Natural killer cell (primary cell): Measurements from ENCODE around the gene PC. TPM values are rescaled to one million over a fixed set of nuclear protein-coding genes. Genes with fewer than 3 reads are reported as not detected.

Source experiments
- ATAC-seq, 3 donors: fragments of 150-1000 bp in 2 of 3; fragments of 200-7000 bp in 1 of 3; cut with Tn5 transposase; 1 replicate in 1 of 3; 2 replicates in 2 of 3; pipeline ENCODE4 v1.10.0; 2021; ENCODE audit warnings: mild to moderate bottlenecking in 2 of 3, moderate library complexity in 2 of 3
- DNase-seq, 2 donors: peaks; one replicate each; pipeline versions ENCODE4 v3.0.0 to v3.0.0-alpha.2; 2013 to 2021; ENCODE audit warnings: mixed read lengths in 1 of 2
- H3K27ac ChIP-seq: one replicate; pipeline ENCODE4 v1.5.1; 2013; ENCODE audit warnings: mild to moderate bottlenecking, low read length
- H3K27me3 ChIP-seq: one replicate; pipeline ENCODE4 v1.6.1; 2013; ENCODE audit warnings: low read length; ENCODE audit not compliant: control insufficient read depth, insufficient read depth
- H3K36me3 ChIP-seq: one replicate; pipeline ENCODE4 v1.6.1; 2013; ENCODE audit warnings: low read length; ENCODE audit not compliant: control insufficient read depth, insufficient read depth
- H3K4me1 ChIP-seq: one replicate; pipeline ENCODE4 v1.6.1; 2013; ENCODE audit warnings: low read length; ENCODE audit not compliant: control insufficient read depth, insufficient read depth
- H3K4me3 ChIP-seq: one replicate; pipeline ENCODE4 v1.5.1; 2013; ENCODE audit warnings: low read length
- H3K9me3 ChIP-seq: one replicate; pipeline ENCODE4 v1.6.1; 2013; ENCODE audit warnings: low read length; ENCODE audit not compliant: control insufficient read depth, insufficient read depth
- H3K27ac Mint-ChIP-seq, 2 donors: one replicate each; pipeline ENCODE4 v1.8.0; 2022; ENCODE audit warnings: mild to moderate bottlenecking in 2 of 2, mixed read lengths in 2 of 2, moderate library complexity in 1 of 2
- H3K27me3 Mint-ChIP-seq, 2 donors: one replicate each; pipeline ENCODE4 v1.8.0; 2022; ENCODE audit warnings: low read depth in 2 of 2, mixed read lengths in 2 of 2
- H3K36me3 Mint-ChIP-seq: one replicate; pipeline ENCODE4 v1.8.0; 2022; ENCODE audit warnings: mixed read lengths
- H3K4me1 Mint-ChIP-seq, 2 donors: one replicate each; pipeline ENCODE4 v1.8.0; 2022; ENCODE audit warnings: mixed read lengths in 2 of 2
- H3K4me3 Mint-ChIP-seq: one replicate; pipeline ENCODE4 v1.8.0; 2022; ENCODE audit warnings: mild to moderate bottlenecking, moderate library complexity, mixed read lengths
- H3K9me3 Mint-ChIP-seq, 2 donors: one replicate each; pipeline ENCODE4 v1.8.0; 2022; ENCODE audit warnings: mixed read lengths in 2 of 2
- WGBS: methylation state at CpG from one replicate; pipeline ENCODE4 v1.1.7; 2013; ENCODE audit warnings: missing lambda C conversion rate; ENCODE audit not compliant: insufficient coverage; 5-methylcytosine and 5-hydroxymethylcytosine counted together
- intact Hi-C: fragments of 100-400 bp; cut with micrococcal nuclease; formaldehyde crosslinking; loops from one replicate; pipeline ENCODE4 v1.14.2; 2022
- total RNA-seq, 4 donors: library from RNA; stranded (reverse); fragments of 120-200 nt in 1 of 4; gene quantifications; one replicate each; pipeline versions ENCODE4 v1.2.3 to v1.2.4, GENCODE V29; 2013 to 2022
- TF ChIP-seq, protein P1 (sequence below): fragments of 200-600 bp; IDR thresholded peaks from one replicate; pipeline ENCODE4 v1.8.0; 2022; ENCODE audit warnings: antibody characterized with exemption

Gene PC
- total RNA-seq, 3 donors from 2014 or later (not counting 1 experiment from before 2014, with no cell fraction given) = 4.1 to 5.9 (median 4.6) TPM

GRCh38 chr11:66958956-66959274 is 732 bp upstream of the PC start:
- peak overlapping the region; percentile 57 for H3K27ac ChIP-seq
- WGBS = 24% methylated on average over 10 of the region's 10 CpGs
- no peaks in the 10 kb centered on the region for H3K9me3 ChIP-seq
- H3K9me3 Mint-ChIP-seq = no peaks in the 10 kb centered on the region
- H3K4me3 Mint-ChIP-seq = peak overlapping the region; percentile 89
- TF ChIP-seq, protein P1, sequence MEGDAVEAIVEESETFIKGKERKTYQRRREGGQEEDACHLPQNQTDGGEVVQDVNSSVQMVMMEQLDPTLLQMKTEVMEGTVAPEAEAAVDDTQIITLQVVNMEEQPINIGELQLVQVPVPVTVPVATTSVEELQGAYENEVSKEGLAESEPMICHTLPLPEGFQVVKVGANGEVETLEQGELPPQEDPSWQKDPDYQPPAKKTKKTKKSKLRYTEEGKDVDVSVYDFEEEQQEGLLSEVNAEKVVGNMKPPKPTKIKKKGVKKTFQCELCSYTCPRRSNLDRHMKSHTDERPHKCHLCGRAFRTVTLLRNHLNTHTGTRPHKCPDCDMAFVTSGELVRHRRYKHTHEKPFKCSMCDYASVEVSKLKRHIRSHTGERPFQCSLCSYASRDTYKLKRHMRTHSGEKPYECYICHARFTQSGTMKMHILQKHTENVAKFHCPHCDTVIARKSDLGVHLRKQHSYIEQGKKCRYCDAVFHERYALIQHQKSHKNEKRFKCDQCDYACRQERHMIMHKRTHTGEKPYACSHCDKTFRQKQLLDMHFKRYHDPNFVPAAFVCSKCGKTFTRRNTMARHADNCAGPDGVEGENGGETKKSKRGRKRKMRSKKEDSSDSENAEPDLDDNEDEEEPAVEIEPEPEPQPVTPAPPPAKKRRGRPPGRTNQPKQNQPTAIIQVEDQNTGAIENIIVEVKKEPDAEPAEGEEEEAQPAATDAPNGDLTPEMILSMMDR = no peak
- ATAC-seq (no peak), DNase-seq (no peak)
- peaks cover 24% of the 10 kb centered on the region in 2 donors for H3K4me1 Mint-ChIP-seq
- peaks cover 0 to 10% of the 10 kb centered on the region in 2 donors for H3K27me3 Mint-ChIP-seq
- no peaks in the 10 kb centered on the region for H3K27me3 ChIP-seq
- peak overlapping the region; percentile 26 for H3K4me3 ChIP-seq
- H3K4me1 ChIP-seq = peaks cover 19% of the 10 kb centered on the region
- H3K36me3 Mint-ChIP-seq = no peaks in the 10 kb centered on the region
- intact Hi-C loops = no loop called here
- peak overlapping the region; percentile 80 to 85 for H3K27ac Mint-ChIP-seq
- no peaks in the 10 kb centered on the region for H3K36me3 ChIP-seq

GRCh38 chr11:66957971-66958231 is 282 bp downstream of the PC start:
- H3K9me3 ChIP-seq = no peaks in the 10 kb centered on the region
- TF ChIP-seq, protein P1 = no peak
- Mint-ChIP-seq H3K27me3 (peaks cover 0 to 10% of the 10 kb centered on the region in 2 donors), H3K9me3 (no peaks in the 10 kb centered on the region), H3K4me1 (peaks cover 24% of the 10 kb centered on the region in 2 donors), H3K27ac (peak overlapping the region; percentile 80 to 85), H3K36me3 (no peaks in the 10 kb centered on the region), H3K4me3 (peak overlapping the region; percentile 89)
- ATAC-seq (peak; percentile 30 to 34 (median 31)), DNase-seq (no peak)
- peaks cover 19% of the 10 kb centered on the region for H3K4me1 ChIP-seq
- 2% methylated on average over 40 of the region's 40 CpGs for WGBS
- H3K27me3 ChIP-seq = no peaks in the 10 kb centered on the region
- H3K27ac ChIP-seq = no peak overlapping the region
- intact Hi-C loops = no loop called here
- H3K36me3 ChIP-seq = no peaks in the 10 kb centered on the region
- peak overlapping the region; percentile 26 for H3K4me3 ChIP-seq

GRCh38 chr11:66956689-66957290 is 1.4 kb downstream of the PC start:
- whole genome bisulfite sequencing = 52% methylated on average over 6 of the region's 7 CpGs
- DNase-seq (peak in 1 of 2 donors; percentile 36), ATAC-seq (no peak)
- no peak overlapping the region for H3K27ac ChIP-seq
- intact Hi-C loops = no loop called here
- peaks cover 19% of the 10 kb centered on the region for H3K4me1 ChIP-seq
- H3K4me3 Mint-ChIP-seq = peak overlapping the region; percentile 55
- peaks cover 0 to 9% of the 10 kb centered on the region in 2 donors for H3K27me3 Mint-ChIP-seq
- H3K4me1 Mint-ChIP-seq = peaks cover 24% of the 10 kb centered on the region in 2 donors
- TF ChIP-seq, protein P1 = no peak
- no peaks in the 10 kb centered on the region for H3K36me3 ChIP-seq
- no peaks in the 10 kb centered on the region for H3K9me3 ChIP-seq
- H3K27me3 ChIP-seq = no peaks in the 10 kb centered on the region
- no peak overlapping the region for H3K4me3 ChIP-seq
- H3K27ac Mint-ChIP-seq = peak overlapping the region in 1 of 2 donors; percentile 85
- H3K9me3 Mint-ChIP-seq = no peaks in the 10 kb centered on the region
- H3K36me3 Mint-ChIP-seq = no peaks in the 10 kb centered on the region
